Astrocyte of the cerebellum (primary cell): Measurements from ENCODE around the gene POLR2E.

Experiments used
- DNase-seq: peaks from one replicate; pipeline ENCODE4 v3.0.0-alpha.2; 2011; ENCODE audit warnings: low read depth
- H3K4me3 ChIP-seq: 2 replicates; pipeline ENCODE4 v1.5.1; 2011; ENCODE audit warnings: mild to moderate bottlenecking, low read depth, low read length, moderate library complexity
- CTCF ChIP-seq: IDR thresholded peaks from 2 replicates; pipeline ENCODE4 v1.5.1; 2012; ENCODE audit warnings: low read length, low read depth, moderate library complexity, mild to moderate bottlenecking; ENCODE audit errors: missing control alignments
- in situ Hi-C: cut with HindIII; loops from 2 replicates; pipeline ENCODE4 v1.10.0; 2017; ENCODE audit warnings: low sequenced_read_pairs

Gene POLR2E

GRCh38 chr19:1126984-1127760, 32.0 kb upstream of the POLR2E start:
- in situ Hi-C loops = no loop called here
- H3K4me3 ChIP-seq = no peak overlapping the region
- DNase-seq = no peak

DNA sequence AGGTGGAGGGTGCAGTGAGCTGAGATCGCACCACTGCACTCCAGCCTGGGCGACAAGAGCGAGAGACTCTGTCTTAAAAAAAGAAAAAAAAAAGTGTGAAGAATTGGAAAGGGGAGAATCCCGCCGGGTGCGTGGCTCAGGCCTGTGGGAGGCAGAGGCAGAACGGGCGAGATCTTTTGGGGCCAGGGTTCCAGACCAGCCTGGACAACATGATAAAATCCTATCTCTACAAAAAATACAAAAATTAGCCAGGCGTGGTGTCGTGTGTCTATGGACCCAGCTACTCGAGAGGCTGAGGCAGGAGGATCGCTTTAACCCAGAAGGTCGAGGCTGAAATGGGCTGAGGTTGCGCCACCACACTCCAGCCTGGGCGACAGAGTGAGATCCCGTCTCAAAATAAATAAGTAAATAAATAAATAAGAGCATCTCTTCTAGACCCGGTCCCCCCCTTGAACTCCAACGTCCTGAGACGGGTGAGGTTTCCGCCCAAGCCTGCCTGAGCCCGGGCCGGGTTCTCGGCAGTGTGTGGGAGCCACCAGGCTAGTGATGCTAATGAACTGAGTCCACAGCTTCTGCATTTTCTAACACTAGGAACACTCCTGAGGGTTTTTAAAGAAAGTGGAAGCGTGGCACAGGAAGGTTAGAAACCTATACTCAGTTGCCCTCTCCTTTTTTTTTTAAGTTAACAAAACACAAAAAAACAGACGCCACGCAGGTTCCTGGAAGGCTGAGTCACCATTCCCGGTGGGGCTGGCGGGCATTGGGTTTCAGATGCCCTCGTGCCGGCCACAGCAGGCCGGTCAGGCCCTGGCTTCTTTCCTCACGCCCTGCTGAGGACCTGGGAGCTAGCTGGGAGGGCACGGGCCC, 30.7 kb upstream of the POLR2E start:
- in situ Hi-C loops = no loop called here
- no peak for DNase-seq
- H3K4me3 ChIP-seq = no peak overlapping the region
- no peak for TF ChIP-seq CTCF

More at GRCh38 chr19:1126984-1127760, 32.0 kb upstream of the POLR2E start:
- no peak for TF ChIP-seq CTCF

DNA sequence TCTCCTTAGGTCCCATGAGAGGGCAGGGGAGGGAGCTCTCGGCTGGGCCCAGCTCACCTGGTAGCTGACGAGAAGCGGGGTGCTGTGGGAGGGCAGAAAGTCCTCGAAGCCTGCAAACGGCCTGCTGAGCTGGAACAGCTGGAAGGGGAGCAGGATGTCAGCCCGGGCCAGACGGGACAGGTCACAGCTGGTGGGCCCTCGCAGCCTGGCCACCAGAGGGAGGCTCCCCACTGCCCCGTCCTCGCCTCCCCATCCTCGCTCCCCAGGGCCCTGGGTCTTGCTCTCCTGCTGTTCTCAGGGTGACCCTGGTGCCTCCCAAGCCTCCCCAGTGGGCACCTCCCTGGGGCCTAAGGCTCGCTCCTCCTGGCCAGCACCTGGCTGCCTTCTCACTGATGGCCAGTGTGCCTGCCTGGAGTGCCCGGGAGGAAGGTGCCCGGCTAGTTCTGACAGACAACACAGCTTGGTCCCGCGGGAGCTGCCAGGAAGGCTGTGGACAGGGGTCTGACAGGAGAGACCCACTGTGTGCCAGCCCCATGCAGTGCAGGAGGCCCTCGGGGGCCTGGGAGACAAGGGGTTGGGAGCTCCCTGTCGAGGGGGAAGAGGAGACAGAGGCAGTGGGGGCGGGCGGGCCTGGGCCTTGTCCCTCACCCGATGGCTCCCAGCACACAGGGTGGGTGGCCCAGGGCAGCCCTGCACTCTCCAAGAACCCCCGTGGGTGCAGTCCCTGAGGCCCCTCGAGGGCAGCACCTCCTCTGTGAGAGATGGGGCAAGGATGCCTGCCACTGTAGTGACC, 28.9 kb upstream of the POLR2E start:
- no peak overlapping the region for H3K4me3 ChIP-seq
- in situ Hi-C loops = no loop called here

GRCh38 chr19:1123381-1123780, 28.2 kb upstream of the POLR2E start:
- TF ChIP-seq CTCF = no peak
- no peak for DNase-seq
- no peak overlapping the region for H3K4me3 ChIP-seq
- in situ Hi-C loops = no loop called here

More for the DNA sequence above, 28.9 kb upstream of the POLR2E start:
- TF ChIP-seq CTCF = peak; percentile 6
- no peak for DNase-seq

DNA sequence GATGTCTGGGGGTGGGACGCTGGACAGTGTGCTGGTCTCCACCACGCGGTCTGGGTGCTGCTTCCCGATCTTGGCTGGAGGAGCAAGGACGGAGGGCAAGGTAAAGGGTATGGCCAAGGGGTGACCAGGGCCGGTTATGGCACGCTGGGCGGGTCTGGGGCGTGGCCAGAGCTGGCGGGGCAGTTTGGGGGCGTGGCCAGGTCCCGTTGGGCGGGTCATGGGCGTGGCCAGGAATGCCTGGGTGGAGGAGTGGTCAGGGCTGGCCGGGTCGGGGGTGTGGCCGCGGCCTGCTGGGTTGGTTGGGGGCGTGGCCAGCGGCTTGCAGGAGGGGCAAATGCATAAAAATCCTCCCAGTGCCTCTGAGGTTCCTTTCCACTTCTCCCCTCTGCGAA, 27.8 kb upstream of the POLR2E start:
- no peak overlapping the region for H3K4me3 ChIP-seq
- TF ChIP-seq CTCF = no peak
- in situ Hi-C loops = no loop called here
- DNase-seq = no peak
